ENCODE data around the gene EPB41L4B. TPM values are rescaled to one million over a fixed set of nuclear protein-coding genes. Genes with fewer than 3 reads are reported as not detected.

EPB41L4B gene
- total and polyA plus RNA-seq, 3 donors from 2014 or later, result 10.9 to 14.5 (median 14.3) TPM

GRCh38 chr9:109335121-109335520, 14.3 kb upstream of the EPB41L4B start:
- DNase-seq, result no peak
- no peak for TF ChIP-seq POLR2A (IDR thresholded peaks at IDR 0.05)
- no peak for TF ChIP-seq CTCF (IDR thresholded peaks at IDR 0.05)
- Histone ChIP-seq H3K4me3 (no peak overlapping the region), H3K36me3 (ENCODE audit: low read depth, missing control alignments) (no peaks in the 10 kb centered on the region), H3K9me3 (no peaks in the 10 kb centered on the region), H3K27me3 (no peaks in the 10 kb centered on the region), H3K27ac (no peak overlapping the region), H3K4me1 (peaks cover 7% of the 10 kb centered on the region)
- WGBS, 2 donors, result 77 to 82% methylated on average over 7 of the region's 7 CpGs
- intact Hi-C loops (cut with DNase I; ENCODE audit: low total_unique reads), result no loop called here

- Histone ChIP-seq H3K27me3 (no peaks in the 10 kb centered on the region), H3K36me3 (ENCODE audit: low read depth, missing control alignments) (no peaks in the 10 kb centered on the region), H3K27ac (no peak overlapping the region), H3K9me3 (no peaks in the 10 kb centered on the region), H3K4me3 (no peak overlapping the region), H3K4me1 (peaks cover 13% of the 10 kb centered on the region)
- DNase-seq, result peak; percentile 28
- no peak for TF ChIP-seq POLR2A (IDR thresholded peaks at IDR 0.05)
- no peak for TF ChIP-seq CTCF (IDR thresholded peaks at IDR 0.05)
- 41 to 60% methylated on average over 4 to 5 of the region's 5 CpGs for WGBS, 2 donors
- intact Hi-C loops (cut with DNase I; ENCODE audit: low total_unique reads), result no loop called here
These were observed 10.5 kb upstream of the EPB41L4B start for GRCh38 chr9:109331353-109331752.

GRCh38 chr9:109329638-109330258, 8.9 kb upstream of the EPB41L4B start:
- WGBS, 2 donors, result 45 to 60% methylated on average over 11 of the region's 11 CpGs
- DNase-seq, result no peak
- H3K36me3 ChIP-seq (ENCODE audit: low read depth, missing control alignments), result no peaks in the 10 kb centered on the region
- no peaks in the 10 kb centered on the region for H3K9me3 ChIP-seq
- H3K4me1 ChIP-seq, result peaks cover 13% of the 10 kb centered on the region
- no peaks in the 10 kb centered on the region for H3K27me3 ChIP-seq
- intact Hi-C loops (cut with DNase I; ENCODE audit: low total_unique reads), result no loop called here
- no peak overlapping the region for H3K27ac ChIP-seq
- no peak overlapping the region for H3K4me3 ChIP-seq
- TF ChIP-seq POLR2A (IDR thresholded peaks at IDR 0.05), result no peak
- no peak for TF ChIP-seq CTCF (IDR thresholded peaks at IDR 0.05)

GRCh38 chr9:109328978-109329637, 8.2 kb upstream of the EPB41L4B start:
- Histone ChIP-seq H3K9me3 (no peaks in the 10 kb centered on the region), H3K36me3 (ENCODE audit: low read depth, missing control alignments) (no peaks in the 10 kb centered on the region), H3K4me1 (peaks cover 13% of the 10 kb centered on the region), H3K27me3 (no peaks in the 10 kb centered on the region), H3K27ac (no peak overlapping the region), H3K4me3 (no peak overlapping the region)
- WGBS, 2 donors, result 47 to 49% methylated on average over 12 of the region's 12 CpGs
- peak; percentile 57 for DNase-seq
- TF ChIP-seq POLR2A (IDR thresholded peaks at IDR 0.05) (no peak), CTCF (IDR thresholded peaks at IDR 0.05) (no peak)
- intact Hi-C loops (cut with DNase I; ENCODE audit: low total_unique reads), result no loop called here

GRCh38 chr9:109325089-109325488, 4.2 kb upstream of the EPB41L4B start:
- no peaks in the 10 kb centered on the region for H3K27me3 ChIP-seq
- H3K4me3 ChIP-seq, result no peak overlapping the region
- TF ChIP-seq CTCF (IDR thresholded peaks at IDR 0.05) (no peak), POLR2A (IDR thresholded peaks at IDR 0.05) (no peak)
- DNase-seq, result no peak
- no peaks in the 10 kb centered on the region for H3K9me3 ChIP-seq
- H3K4me1 ChIP-seq, result peaks cover 6% of the 10 kb centered on the region
- H3K36me3 ChIP-seq (ENCODE audit: low read depth, missing control alignments), result no peaks in the 10 kb centered on the region
- intact Hi-C loops (cut with DNase I; ENCODE audit: low total_unique reads), result no loop called here
- no peak overlapping the region for H3K27ac ChIP-seq
